HUES6 (cell line): ENCODE measurements around the gene CEP350.

Source experiments
- H3K27ac ChIP-seq: 2 replicates; pipeline ENCODE4 v1.7.0; 2013; ENCODE audit warnings: low read depth, mild to moderate bottlenecking, low read length, inconsistent platforms
- H3K27me3 ChIP-seq: 2 replicates; pipeline ENCODE4 v1.6.1; 2013; ENCODE audit warnings: low read length; ENCODE audit not compliant: control insufficient read depth, insufficient read depth
- H3K36me3 ChIP-seq: 2 replicates; pipeline ENCODE4 v1.6.1; 2013; ENCODE audit warnings: low read length; ENCODE audit not compliant: control insufficient read depth, insufficient read depth
- H3K4me1 ChIP-seq: 2 replicates; pipeline ENCODE4 v1.6.1; 2013; ENCODE audit warnings: low read length; ENCODE audit not compliant: control insufficient read depth, insufficient read depth
- H3K4me3 ChIP-seq: 2 replicates; pipeline ENCODE4 v1.5.1; 2013; ENCODE audit warnings: low read depth, low read length
- H3K9ac ChIP-seq: one replicate; pipeline ENCODE4 v1.6.1; 2013; ENCODE audit warnings: mild to moderate bottlenecking, low read length
- H3K9me3 ChIP-seq: 2 replicates; pipeline ENCODE4 v1.6.1; 2013; ENCODE audit warnings: low read depth, low read length; ENCODE audit not compliant: control insufficient read depth, insufficient read depth

The CEP350 gene, protein sequence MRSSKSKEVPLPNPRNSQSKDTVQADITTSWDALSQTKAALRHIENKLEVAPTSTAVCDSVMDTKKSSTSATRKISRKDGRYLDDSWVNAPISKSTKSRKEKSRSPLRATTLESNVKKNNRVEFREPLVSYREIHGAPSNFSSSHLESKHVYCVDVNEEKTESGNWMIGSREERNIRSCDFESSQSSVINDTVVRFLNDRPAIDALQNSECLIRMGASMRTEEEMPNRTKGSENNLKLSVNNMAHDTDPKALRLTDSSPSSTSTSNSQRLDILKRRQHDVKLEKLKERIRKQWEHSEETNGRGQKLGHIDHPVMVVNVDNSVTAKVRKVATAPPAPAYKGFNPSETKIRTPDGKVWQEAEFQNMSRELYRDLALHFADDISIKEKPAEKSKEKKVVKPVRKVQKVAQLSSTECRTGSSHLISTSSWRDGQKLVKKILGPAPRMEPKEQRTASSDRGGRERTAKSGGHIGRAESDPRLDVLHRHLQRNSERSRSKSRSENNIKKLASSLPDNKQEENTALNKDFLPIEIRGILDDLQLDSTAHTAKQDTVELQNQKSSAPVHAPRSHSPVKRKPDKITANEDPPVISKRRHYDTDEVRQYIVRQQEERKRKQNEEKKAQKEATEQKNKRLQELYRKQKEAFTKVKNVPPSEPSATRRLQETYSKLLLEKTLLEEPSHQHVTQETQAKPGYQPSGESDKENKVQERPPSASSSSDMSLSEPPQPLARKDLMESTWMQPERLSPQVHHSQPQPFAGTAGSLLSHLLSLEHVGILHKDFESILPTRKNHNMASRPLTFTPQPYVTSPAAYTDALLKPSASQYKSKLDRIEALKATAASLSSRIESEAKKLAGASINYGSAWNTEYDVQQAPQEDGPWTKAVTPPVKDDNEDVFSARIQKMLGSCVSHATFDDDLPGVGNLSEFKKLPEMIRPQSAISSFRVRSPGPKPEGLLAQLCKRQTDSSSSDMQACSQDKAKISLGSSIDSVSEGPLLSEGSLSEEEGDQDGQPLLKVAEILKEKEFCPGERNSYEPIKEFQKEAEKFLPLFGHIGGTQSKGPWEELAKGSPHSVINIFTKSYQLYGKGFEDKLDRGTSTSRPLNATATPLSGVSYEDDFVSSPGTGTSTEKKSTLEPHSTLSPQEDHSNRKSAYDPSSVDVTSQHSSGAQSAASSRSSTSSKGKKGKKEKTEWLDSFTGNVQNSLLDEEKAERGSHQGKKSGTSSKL (N-terminal part only)

DNA sequence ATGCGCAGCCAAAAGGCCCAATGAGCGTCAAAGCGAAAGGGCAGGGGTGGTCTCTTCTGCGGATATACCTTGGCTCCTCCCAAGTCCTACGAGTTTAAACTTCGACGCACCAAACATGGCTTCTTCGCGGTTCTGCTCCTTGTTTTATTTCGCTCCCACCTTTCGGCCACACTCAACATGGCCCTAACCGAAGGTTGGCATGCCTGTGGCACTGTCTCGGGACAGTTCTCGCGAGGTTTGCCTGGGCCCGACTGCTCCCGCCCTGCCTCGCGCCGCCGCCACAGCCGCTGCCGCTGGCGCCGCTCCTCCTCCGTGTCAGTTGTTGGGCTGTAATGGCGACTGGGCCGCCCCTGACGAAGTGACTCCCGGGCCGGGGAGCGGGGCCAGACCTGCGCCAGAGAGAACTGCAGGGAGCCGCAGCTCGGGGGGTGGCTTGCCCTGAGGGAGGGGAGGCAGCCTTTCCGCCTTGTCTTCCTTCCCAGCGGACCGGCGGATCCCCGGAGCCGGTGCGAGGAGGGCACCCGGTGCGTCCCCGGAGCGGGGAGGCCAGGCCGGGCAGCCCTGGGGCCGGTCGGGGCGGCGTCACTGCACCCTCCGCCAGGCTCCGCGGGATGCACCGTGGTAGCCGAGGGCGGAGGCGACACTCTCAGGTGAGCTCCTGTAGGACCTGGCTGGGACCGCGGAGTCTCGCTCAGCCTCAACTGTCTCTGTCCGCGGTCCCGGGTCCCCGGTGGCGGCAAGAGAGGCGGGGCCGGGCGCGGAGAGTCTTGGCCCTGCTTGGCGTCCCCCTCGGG is at the start of gene CEP350:
Gene CEP350, plus strand, starts transcription at position 318 of the 794 bp plus-strand sequence. CDS start 31,372 bp downstream, outside the sequence.
- Histone ChIP-seq H3K4me3 (peak within 1 kb of the TSS; percentile 99), H3K4me1 (no peaks in the 10 kb centered on the region), H3K27me3 (no peaks in the 10 kb centered on the region), H3K36me3 (no peaks in the 10 kb centered on the region), H3K9ac (peak within 1 kb of the TSS; percentile 92), H3K9me3 (no peaks in the 10 kb centered on the region), H3K27ac (peak within 1 kb of the TSS; percentile 83)

DNA sequence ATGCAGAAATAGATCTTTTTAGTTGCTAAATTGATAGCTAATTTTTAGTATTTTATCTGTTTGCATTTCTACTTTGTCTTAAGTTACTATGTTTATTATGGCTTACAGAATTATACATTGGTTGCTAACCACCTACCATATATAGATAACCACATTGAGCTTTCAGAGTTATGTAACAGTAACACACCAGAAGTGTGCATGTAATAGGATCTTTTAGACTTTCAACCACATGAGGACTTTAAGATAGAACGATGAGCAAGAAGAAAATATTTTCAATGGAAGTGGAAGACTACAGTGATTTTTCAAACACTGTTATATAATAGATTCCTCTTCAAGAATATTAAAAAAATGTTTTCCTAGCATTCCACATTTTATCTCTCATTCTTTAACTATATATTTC is 43.7 kb upstream of the CEP350 start:
- no peak overlapping the region for H3K27ac ChIP-seq
- peaks cover 29% of the 10 kb centered on the region for H3K36me3 ChIP-seq
- H3K4me1 ChIP-seq: no peaks in the 10 kb centered on the region
- no peak overlapping the region for H3K4me3 ChIP-seq
- no peak overlapping the region for H3K9ac ChIP-seq
- no peaks in the 10 kb centered on the region for H3K9me3 ChIP-seq
- no peaks in the 10 kb centered on the region for H3K27me3 ChIP-seq

- Histone ChIP-seq H3K27ac (no peak overlapping the region), H3K9ac (no peak overlapping the region), H3K4me1 (no peaks in the 10 kb centered on the region), H3K4me3 (no peak overlapping the region), H3K36me3 (peaks cover 29% of the 10 kb centered on the region), H3K9me3 (no peaks in the 10 kb centered on the region), H3K27me3 (no peaks in the 10 kb centered on the region)
These were observed 42.8 kb upstream of the CEP350 start for GRCh38 chr1:179911812-179912211.

DNA sequence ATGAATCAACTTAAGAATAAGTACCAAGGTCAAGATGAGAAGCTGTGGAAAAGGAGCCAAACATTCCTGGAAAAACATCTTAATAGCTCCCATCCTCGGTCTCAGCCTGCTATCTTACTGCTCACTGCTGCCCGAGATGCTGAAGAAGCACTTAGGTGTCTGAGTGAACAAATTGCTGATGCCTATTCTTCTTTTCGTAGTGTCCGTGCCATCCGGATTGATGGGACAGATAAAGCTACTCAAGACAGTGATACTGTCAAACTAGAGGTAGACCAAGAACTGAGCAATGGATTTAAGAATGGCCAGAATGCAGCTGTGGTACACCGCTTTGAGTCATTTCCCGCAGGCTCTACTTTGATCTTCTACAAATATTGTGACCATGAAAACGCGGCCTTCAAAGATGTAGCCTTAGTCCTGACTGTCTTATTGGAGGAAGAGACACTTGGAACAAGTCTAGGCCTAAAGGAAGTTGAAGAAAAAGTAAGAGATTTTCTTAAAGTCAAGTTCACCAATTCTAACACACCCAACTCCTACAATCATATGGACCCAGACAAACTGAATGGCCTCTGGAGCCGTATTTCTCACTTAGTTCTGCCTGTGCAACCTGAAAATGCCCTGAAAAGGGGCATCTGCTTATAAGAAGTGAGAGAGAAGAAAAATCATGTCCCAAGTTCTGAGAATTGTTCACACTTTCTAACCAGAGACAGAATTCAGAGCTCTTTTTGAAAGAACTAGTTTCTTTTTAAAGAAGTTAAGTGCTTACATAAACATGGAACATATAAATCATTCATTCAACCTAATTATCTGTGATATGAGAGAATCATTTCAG is 36.8 kb upstream of the CEP350 start:
- H3K36me3 ChIP-seq: peaks cover 29% of the 10 kb centered on the region
- peaks cover 18% of the 10 kb centered on the region for H3K4me1 ChIP-seq
- H3K4me3 ChIP-seq: no peak overlapping the region
- H3K27me3 ChIP-seq: no peaks in the 10 kb centered on the region
- no peak overlapping the region for H3K27ac ChIP-seq
- H3K9me3 ChIP-seq: no peaks in the 10 kb centered on the region
- H3K9ac ChIP-seq: no peak overlapping the region

GRCh38 chr1:179921472-179921871 is 33.1 kb upstream of the CEP350 start:
- Histone ChIP-seq H3K9me3 (no peaks in the 10 kb centered on the region), H3K9ac (no peak overlapping the region), H3K4me1 (peaks cover 18% of the 10 kb centered on the region), H3K27me3 (no peaks in the 10 kb centered on the region), H3K4me3 (no peak overlapping the region), H3K36me3 (peaks cover 20% of the 10 kb centered on the region), H3K27ac (0 out of 2 replicates have a peak overlapping the region, but pooled peaks have one; percentile 3)

DNA sequence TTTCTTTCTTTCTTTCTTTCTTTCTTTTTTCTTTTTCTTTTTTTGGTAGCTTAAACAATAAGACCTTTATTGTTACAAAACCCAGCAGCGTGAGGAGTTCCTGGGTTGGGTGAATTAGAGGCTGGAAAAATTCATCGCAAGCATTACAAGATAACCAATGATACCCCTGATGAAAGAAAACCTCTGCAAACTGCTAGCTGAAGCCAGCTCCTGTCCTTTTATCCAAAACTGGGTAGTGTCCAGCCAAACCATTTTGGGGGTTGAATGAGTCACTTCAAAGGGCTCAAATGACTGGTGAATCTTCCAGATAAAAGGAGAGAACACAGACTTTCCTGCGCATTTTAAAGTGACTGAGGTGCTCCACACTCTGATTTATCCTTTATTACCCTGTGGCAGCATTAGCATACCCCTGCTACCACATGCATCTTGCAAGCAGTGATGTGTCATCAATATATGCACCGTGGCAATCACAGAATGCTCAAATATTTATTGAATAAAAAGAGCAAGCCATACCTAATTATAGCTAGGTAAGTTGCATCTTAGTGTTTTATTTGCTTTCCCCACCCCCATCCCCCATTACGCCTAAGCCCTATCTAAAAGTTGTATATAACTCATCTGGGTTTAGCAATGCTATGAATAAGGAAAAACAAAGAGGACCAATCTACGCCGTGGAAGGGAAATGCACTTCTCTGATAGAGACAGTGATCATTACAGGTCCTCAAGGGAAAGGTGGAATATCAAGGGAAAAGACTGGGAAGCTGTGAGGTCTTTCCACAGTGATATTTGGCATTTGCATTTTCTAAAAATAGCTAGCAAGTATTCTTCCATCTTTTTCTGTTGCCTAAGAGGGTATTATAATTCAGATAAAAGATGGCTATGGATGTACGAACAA is 32.4 kb upstream of the CEP350 start:
- Histone ChIP-seq H3K9me3 (no peaks in the 10 kb centered on the region), H3K36me3 (peaks cover 20% of the 10 kb centered on the region), H3K4me3 (no peak overlapping the region), H3K27ac (0 out of 2 replicates have a peak overlapping the region, but pooled peaks have one; percentile 3), H3K27me3 (no peaks in the 10 kb centered on the region), H3K4me1 (peaks cover 18% of the 10 kb centered on the region), H3K9ac (no peak overlapping the region)

- Histone ChIP-seq H3K36me3 (peaks cover 14% of the 10 kb centered on the region), H3K27ac (no peak overlapping the region), H3K27me3 (no peaks in the 10 kb centered on the region), H3K4me3 (no peak overlapping the region), H3K9ac (no peak overlapping the region), H3K4me1 (peaks cover 18% of the 10 kb centered on the region), H3K9me3 (no peaks in the 10 kb centered on the region)
These were observed 31.6 kb upstream of the CEP350 start for GRCh38 chr1:179923029-179923428.

- peaks cover 4% of the 10 kb centered on the region; the same call in 1 of the 2 replicates for H3K36me3 ChIP-seq
- H3K9ac ChIP-seq: no peak overlapping the region
- H3K4me3 ChIP-seq: no peak overlapping the region
- no peaks in the 10 kb centered on the region for H3K27me3 ChIP-seq
- H3K9me3 ChIP-seq: no peaks in the 10 kb centered on the region
- no peak overlapping the region for H3K27ac ChIP-seq
- peaks cover 18% of the 10 kb centered on the region for H3K4me1 ChIP-seq
These were observed 30.3 kb upstream of the CEP350 start for GRCh38 chr1:179924268-179924667.

GRCh38 chr1:179925302-179925701 is 29.3 kb upstream of the CEP350 start:
- Histone ChIP-seq H3K9me3 (no peaks in the 10 kb centered on the region), H3K27me3 (no peaks in the 10 kb centered on the region), H3K36me3 (no peaks in the 10 kb centered on the region), H3K4me1 (peaks cover 18% of the 10 kb centered on the region), H3K9ac (no peak overlapping the region), H3K27ac (no peak overlapping the region), H3K4me3 (no peak overlapping the region)
